ENCODE data around the gene PLD4.

The PLD4 gene

GRCh38 chr14:104981699-104982541, 57.2 kb downstream of the PLD4 start:
- Histone ChIP-seq H3K4me1 (ENCODE audit: insufficient read depth, low read length) (peaks cover 17% of the 10 kb centered on the region), H3K27ac (ENCODE audit: low read length) (no peak overlapping the region), H3K79me2 (ENCODE audit: insufficient read depth, low read length) (no peaks in the 10 kb centered on the region), H3K9me3 (ENCODE audit: insufficient read depth, low read length, severe bottlenecking) (no peaks in the 10 kb centered on the region), H2AFZ (ENCODE audit: low read depth, low read length) (no peak overlapping the region), H3K27me3 (ENCODE audit: insufficient read depth, low read length, poor library complexity) (no peaks in the 10 kb centered on the region), H3K9ac (ENCODE audit: low read depth, low read length) (no peak overlapping the region), H3K4me3 (ENCODE audit: low read depth in 1 of 2, low read length in 2 of 2) (no peak overlapping the region), H3K4me2 (ENCODE audit: insufficient read depth, low read length) (no peak overlapping the region), H4K20me1 (ENCODE audit: insufficient read depth, low read length) (no peaks in the 10 kb centered on the region), H3K36me3 (ENCODE audit: insufficient read depth, low read length) (no peaks in the 10 kb centered on the region)
- DNase-seq (no peak), ATAC-seq (ENCODE audit: insufficient read depth, low read depth) (no peak)
- no peak for TF ChIP-seq CTCF (IDR thresholded peaks at IDR 0.05; ENCODE audit: borderline replicate concordance, extremely low read depth, low read length, poor library complexity, severe bottlenecking)
- no peak for TF ChIP-seq EZH2 (IDR thresholded peaks at IDR 0.05; ENCODE audit: borderline replicate concordance, low read depth, low read length, severe bottlenecking)

DNA sequence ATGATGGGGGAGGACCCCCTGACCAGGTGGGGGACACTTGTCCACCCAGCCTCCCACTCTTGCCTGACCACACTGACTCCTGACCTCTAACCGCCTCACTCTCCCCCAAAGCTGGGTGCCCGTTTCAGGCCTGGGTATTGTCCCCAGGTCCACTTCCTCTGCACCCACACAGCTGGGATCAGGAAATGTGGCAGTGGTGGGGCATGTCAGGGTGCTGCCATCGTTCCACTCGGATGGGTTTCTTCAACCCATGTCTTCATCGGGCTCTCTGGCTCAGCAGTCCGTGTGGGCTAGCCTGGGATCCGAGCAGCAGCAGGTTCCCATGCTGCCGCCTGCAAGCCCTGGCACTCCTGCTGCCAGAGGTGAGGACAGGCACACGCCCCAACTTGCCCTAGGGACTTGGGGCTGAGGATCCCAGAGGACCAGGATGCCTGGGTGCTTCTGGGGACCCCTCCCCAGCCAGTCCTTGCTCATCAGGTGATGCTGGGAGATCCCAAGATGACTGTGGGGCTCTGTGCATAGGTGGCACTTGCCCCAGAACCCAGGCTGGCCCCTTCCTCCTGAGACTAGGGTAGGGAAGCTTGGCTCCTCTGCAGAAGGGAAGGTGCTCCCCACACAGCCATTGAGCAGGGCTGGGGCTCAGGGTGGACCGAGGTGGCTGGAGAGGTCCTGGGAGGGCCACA, 58.0 kb downstream of the PLD4 start:
- DNase-seq (no peak), ATAC-seq (ENCODE audit: insufficient read depth, low read depth) (no peak)
- Histone ChIP-seq H2AFZ (ENCODE audit: low read depth, low read length) (no peak overlapping the region), H3K9ac (ENCODE audit: low read depth, low read length) (no peak overlapping the region), H3K9me3 (ENCODE audit: insufficient read depth, low read length, severe bottlenecking) (no peaks in the 10 kb centered on the region), H3K27me3 (ENCODE audit: insufficient read depth, low read length, poor library complexity) (no peaks in the 10 kb centered on the region), H4K20me1 (ENCODE audit: insufficient read depth, low read length) (no peaks in the 10 kb centered on the region), H3K36me3 (ENCODE audit: insufficient read depth, low read length) (no peaks in the 10 kb centered on the region), H3K4me2 (ENCODE audit: insufficient read depth, low read length) (no peak overlapping the region), H3K27ac (ENCODE audit: low read length) (no peak overlapping the region), H3K4me1 (ENCODE audit: insufficient read depth, low read length) (peaks cover 17% of the 10 kb centered on the region), H3K79me2 (ENCODE audit: insufficient read depth, low read length) (no peaks in the 10 kb centered on the region), H3K4me3 (ENCODE audit: low read depth in 1 of 2, low read length in 2 of 2) (no peak overlapping the region)
- TF ChIP-seq CTCF (IDR thresholded peaks at IDR 0.05; ENCODE audit: borderline replicate concordance, extremely low read depth, low read length, poor library complexity, severe bottlenecking): no peak
- TF ChIP-seq EZH2 (IDR thresholded peaks at IDR 0.05; ENCODE audit: borderline replicate concordance, low read depth, low read length, severe bottlenecking): no peak
